Left lung (tissue), 10 donors: ENCODE data around the gene NTM. TPM values are rescaled to one million over a fixed set of nuclear protein-coding genes. Genes with fewer than 3 reads are reported as not detected.

Experiments
- ATAC-seq: fragments of 200-7000 bp; cut with Tn5 transposase; one replicate; pipeline ENCODE4 v1.9.1; 2020; ENCODE audit warnings: moderate library complexity
- DNase-seq, 4 donors: peaks; one replicate each; pipeline ENCODE4 v3.0.0-alpha.2; 2013 to 2020
- H3K27ac ChIP-seq, 2 donors: fragments of 200-600 bp; sonication (generic) in 1 of 2; one replicate each; pipeline versions ENCODE4 v1.5.0 to v1.8.0; 2020 to 2021
- H3K27me3 ChIP-seq, 2 donors: fragments of 200-600 bp; sonication (generic) in 1 of 2; one replicate each; pipeline versions ENCODE4 v1.5.0 to v1.8.0; 2020 to 2021
- H3K36me3 ChIP-seq, 2 donors: fragments of 200-600 bp; sonication (generic) in 1 of 2; one replicate each; pipeline versions ENCODE4 v1.5.0 to v1.8.0; 2020 to 2021
- H3K4me1 ChIP-seq, 2 donors: fragments of 200-600 bp; one replicate each; pipeline ENCODE4 v1.8.0; 2021
- H3K4me3 ChIP-seq, 2 donors: fragments of 200-600 bp; sonication (generic) in 1 of 2; one replicate each; pipeline versions ENCODE4 v1.5.0 to v1.8.0; 2020 to 2021; ENCODE audit warnings: mild to moderate bottlenecking in 1 of 2
- H3K9me3 ChIP-seq, 2 donors: fragments of 200-600 bp; sonication (generic) in 1 of 2; one replicate each; pipeline versions ENCODE4 v1.5.0 to v1.8.0; 2020 to 2021
- CTCF ChIP-seq, 2 donors: fragments of 200-600 bp; sonication (generic) in 1 of 2; IDR thresholded peaks; one replicate each; pipeline versions ENCODE4 v1.5.0 to v1.8.0; 2021; ENCODE audit warnings: antibody characterized with exemption in 2 of 2
- intact Hi-C, 2 donors: fragments of 100-400 bp; cut with DNase I; formaldehyde crosslinking; loops; one replicate each; pipeline versions ENCODE4 v1.11.2 to v1.14.2; 2022
- polyA plus RNA-seq, 6 donors: library from polyadenylated mRNA; unstranded; fragments of 120-200 nt; gene quantifications; one replicate each; pipeline ENCODE4 v1.2.1, GENCODE V29; 2013; ENCODE audit not compliant: insufficient read length in 6 of 6
- total RNA-seq, 2 donors: library from RNA; stranded (reverse); fragmentation: NEBNext Ultra II Directional; extraction: Animal tissue kit (Norgen Biotek cat#: 25700); gene quantifications; one replicate each; pipeline ENCODE4 v1.2.1, GENCODE V29; 2021
- donor health status: DM: no; HTN: yes; CAD: no.
- donor health status: DM: no; HTN: no; CAD: no.

Gene NTM
- total and polyA plus RNA-seq, 8 donors: 9.5 to 31.0 (median 21.1) TPM

DNA sequence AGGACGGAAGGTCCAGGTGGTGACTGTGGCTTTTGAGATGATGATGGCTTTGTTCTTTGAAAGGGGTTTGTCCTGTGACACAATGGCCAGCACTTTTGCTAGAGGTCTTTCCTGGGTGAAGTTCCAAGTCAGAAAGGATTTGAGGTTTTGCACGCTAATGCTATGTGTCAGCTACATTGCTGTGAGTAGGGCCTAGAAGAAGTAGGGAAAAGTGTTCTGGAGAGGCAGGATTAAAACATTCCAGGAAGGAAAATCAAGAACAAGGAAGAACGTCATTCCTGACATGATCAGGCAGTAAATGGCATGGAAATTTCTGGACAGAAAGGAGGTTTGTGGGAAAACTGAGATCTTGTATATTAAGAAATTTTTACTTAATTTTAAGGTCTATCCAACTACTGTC, 290.7 kb downstream of the NTM start:
- intact Hi-C loops: no loop called here
- TF ChIP-seq CTCF (IDR thresholded peaks at IDR 0.05): no peak
- Histone ChIP-seq H3K9me3 (no peaks in the 10 kb centered on the region), H3K4me3 (no peak overlapping the region), H3K27ac (no peak overlapping the region), H3K27me3 (no peaks in the 10 kb centered on the region), H3K36me3 (no peaks in the 10 kb centered on the region), H3K4me1 (no peaks in the 10 kb centered on the region)
- no peak for ATAC-seq
- DNase-seq: no peak

- Histone ChIP-seq H3K36me3 (no peaks in the 10 kb centered on the region), H3K4me3 (no peak overlapping the region), H3K27me3 (no peaks in the 10 kb centered on the region), H3K9me3 (no peaks in the 10 kb centered on the region), H3K27ac (no peak overlapping the region), H3K4me1 (no peaks in the 10 kb centered on the region)
- intact Hi-C loops: no loop called here
- DNase-seq (no peak), ATAC-seq (no peak)
- TF ChIP-seq CTCF (IDR thresholded peaks at IDR 0.05): no peak
Observed at GRCh38 chr11:131662317-131662972, 292.0 kb downstream of the NTM start.

DNA sequence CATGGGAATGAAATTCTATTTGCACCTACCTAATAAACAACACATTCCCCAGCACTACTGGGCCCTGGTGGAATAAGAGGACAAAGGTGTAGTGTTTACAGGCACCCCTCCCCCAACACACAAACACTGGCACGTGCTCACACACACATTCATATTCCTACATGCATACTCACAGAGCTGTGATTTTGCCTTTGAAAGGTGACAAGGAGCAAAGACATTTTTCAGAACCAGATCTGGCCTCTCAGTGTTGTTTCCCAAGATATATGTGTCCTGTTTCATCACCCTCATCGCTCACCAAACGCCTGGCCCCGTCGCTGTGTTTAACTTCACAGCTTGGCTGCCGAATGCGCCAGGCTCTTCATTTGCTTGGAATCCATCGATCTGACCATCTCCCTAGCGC, 292.6 kb downstream of the NTM start:
- no peaks in the 10 kb centered on the region for H3K27me3 ChIP-seq
- intact Hi-C loops: no loop called here
- no peak for DNase-seq
- no peak overlapping the region for H3K4me3 ChIP-seq
- H3K9me3 ChIP-seq: no peaks in the 10 kb centered on the region
- no peaks in the 10 kb centered on the region for H3K36me3 ChIP-seq
- ATAC-seq: no peak
- H3K27ac ChIP-seq: no peak overlapping the region
- no peak for TF ChIP-seq CTCF (IDR thresholded peaks at IDR 0.05)
- no peaks in the 10 kb centered on the region for H3K4me1 ChIP-seq

DNA sequence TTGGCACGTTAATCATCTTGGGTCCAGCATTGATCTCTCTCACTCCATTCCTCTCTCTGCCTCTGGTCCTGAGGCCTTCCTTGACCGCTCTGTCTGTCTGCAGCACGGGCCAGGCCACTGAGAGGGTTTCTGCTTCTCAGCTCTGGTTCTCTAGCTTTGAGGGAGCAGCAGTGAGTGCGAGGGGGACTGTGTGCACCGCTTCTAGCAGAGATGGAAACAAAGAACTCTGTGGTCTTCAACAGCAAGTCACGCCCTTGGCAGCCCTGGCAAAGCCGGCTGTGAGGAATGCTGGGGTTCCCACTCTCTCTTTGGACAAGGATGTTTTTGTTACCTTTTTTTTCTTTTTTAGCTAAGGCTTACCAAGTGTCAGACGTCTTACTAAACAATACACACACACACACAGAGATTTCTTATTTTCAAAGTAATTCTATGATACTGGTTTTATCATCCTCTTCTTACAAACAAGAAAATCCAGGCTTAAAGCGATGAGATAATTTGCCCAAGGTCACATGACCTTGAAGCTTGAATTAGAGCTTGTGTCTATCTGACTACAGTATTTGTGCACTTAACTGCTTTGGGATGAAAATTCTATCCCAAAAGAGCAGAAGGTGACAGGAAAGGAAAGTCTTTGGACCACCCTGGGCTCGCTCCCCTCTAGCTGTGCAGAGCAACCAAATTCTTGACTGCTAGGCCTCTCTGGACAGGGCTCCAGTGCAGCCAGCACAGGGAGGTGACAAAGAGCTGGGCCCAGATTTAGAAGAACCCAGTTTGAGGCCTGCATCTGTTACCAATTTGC, 293.2 kb downstream of the NTM start:
- ATAC-seq (no peak), DNase-seq (no peak)
- no peak overlapping the region for H3K27ac ChIP-seq
- intact Hi-C loops: no loop called here
- no peaks in the 10 kb centered on the region for H3K4me1 ChIP-seq
- H3K9me3 ChIP-seq: no peaks in the 10 kb centered on the region
- no peak for TF ChIP-seq CTCF (IDR thresholded peaks at IDR 0.05)
- no peak overlapping the region for H3K4me3 ChIP-seq
- H3K36me3 ChIP-seq: no peaks in the 10 kb centered on the region
- H3K27me3 ChIP-seq: no peaks in the 10 kb centered on the region

- no peaks in the 10 kb centered on the region for H3K4me1 ChIP-seq
- no peak for ATAC-seq
- no peak for DNase-seq
- H3K36me3 ChIP-seq: no peaks in the 10 kb centered on the region
- H3K27me3 ChIP-seq: no peaks in the 10 kb centered on the region
- no peak overlapping the region for H3K4me3 ChIP-seq
- H3K27ac ChIP-seq: no peak overlapping the region
- intact Hi-C loops: no loop called here
- no peaks in the 10 kb centered on the region for H3K9me3 ChIP-seq
- no peak for TF ChIP-seq CTCF (IDR thresholded peaks at IDR 0.05)
Observed at GRCh38 chr11:131664293-131664692, 293.9 kb downstream of the NTM start.
